Measurements from ENCODE around the gene ARVCF.
A peak's percentile ranks its signal among the peaks of the same experiment; 100 is the strongest.

The ARVCF gene

GRCh38 chr22:19960491-19961200 is 56.0 kb downstream of the ARVCF start:
- Histone ChIP-seq H3K36me3 (ENCODE audit: control insufficient read depth, low read depth, low read length) (no peaks in the 10 kb centered on the region), H3K9me3 (ENCODE audit: control insufficient read depth, low read depth, low read length) (no peaks in the 10 kb centered on the region), H3K27ac (ENCODE audit: low read length) (no peak overlapping the region), H3K9ac (ENCODE audit: low read length) (no peak overlapping the region), H3K4me3 (ENCODE audit: low read length) (no peak overlapping the region), H3K4me1 (ENCODE audit: control insufficient read depth, low read depth, low read length) (peaks cover 14% of the 10 kb centered on the region), H3K27me3 (ENCODE audit: control insufficient read depth, insufficient read depth, low read length) (no peaks in the 10 kb centered on the region)

DNA sequence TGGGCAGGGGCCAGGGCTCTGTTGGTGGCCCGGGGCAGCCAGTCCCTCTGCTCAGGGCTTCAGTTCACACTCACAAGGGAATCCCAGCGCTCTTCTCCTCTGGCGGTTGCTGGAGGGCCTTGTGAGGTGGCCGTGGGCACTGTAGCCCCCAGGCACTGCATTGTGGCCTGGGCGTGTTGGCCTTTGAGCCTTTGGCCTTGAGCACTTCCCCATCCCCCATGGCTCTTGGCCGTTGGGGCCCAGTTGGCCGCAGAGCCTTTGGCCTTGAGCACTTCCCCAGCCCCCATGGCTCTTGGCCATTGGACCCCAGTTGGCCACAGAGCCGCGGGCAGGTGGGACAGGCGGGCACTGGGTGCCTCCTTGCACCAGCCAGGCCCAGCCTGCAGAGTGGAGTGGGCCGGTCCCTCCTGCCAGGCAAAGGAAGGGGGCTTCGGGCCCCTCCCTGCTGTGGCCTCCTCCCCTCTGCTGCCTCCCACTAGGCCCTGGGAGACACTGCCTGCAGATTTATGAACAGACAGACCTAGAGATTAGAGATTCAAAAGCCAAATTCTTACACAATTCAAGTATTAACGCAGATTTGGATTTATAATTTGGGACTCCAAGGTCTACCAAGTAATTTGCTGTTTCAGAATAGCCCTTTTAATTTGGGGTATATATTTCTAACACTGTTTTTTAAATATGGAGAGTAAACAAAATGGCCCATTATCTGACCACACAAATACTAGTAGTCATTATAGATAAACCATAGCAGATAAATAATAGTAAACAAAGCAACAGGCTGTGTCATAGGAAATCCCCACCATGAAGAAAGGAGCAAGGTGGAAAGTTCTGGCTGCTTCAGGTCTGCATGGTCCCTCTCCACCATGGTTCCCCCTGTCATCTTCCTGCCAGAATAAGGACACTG is 56.8 kb downstream of the ARVCF start:
- no peak overlapping the region for H3K27ac ChIP-seq (ENCODE audit: low read length)
- H3K36me3 ChIP-seq (ENCODE audit: control insufficient read depth, low read depth, low read length), result no peaks in the 10 kb centered on the region
- peaks cover 14% of the 10 kb centered on the region for H3K4me1 ChIP-seq (ENCODE audit: control insufficient read depth, low read depth, low read length)
- no peaks in the 10 kb centered on the region for H3K9me3 ChIP-seq (ENCODE audit: control insufficient read depth, low read depth, low read length)
- H3K9ac ChIP-seq (ENCODE audit: low read length), result no peak overlapping the region
- H3K4me3 ChIP-seq (ENCODE audit: low read length), result peak overlapping the region; percentile 70
- H3K27me3 ChIP-seq (ENCODE audit: control insufficient read depth, insufficient read depth, low read length), result no peaks in the 10 kb centered on the region

DNA sequence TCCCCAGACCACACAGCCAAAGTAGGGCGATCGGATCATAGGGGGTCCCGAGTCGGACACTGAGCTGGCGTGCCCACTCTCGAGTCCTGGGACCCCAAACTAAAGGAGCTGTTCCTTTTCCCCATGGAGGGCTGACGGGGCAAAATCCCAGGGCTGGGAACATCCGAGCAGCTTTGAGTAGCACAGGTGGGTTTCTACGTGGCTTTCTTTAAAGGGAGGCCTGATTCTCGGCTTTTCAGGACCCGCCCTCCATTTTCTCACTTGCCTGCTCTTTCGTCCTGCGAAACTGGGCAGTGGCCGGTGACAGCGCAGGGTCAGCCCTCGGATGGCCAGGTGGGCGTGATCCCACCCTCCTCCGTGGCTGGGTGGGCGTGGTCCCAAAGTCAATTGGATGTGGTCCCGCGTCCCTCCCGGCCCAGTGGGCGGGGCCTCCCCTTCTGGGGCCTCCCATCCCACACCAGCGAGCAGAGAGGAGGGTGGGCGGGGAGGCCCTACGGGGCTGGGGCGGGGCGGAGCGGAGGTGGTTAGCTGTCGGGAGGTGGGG is 57.5 kb downstream of the ARVCF start:
- no peaks in the 10 kb centered on the region for H3K9me3 ChIP-seq (ENCODE audit: control insufficient read depth, low read depth, low read length)
- H3K4me1 ChIP-seq (ENCODE audit: control insufficient read depth, low read depth, low read length), result peaks cover 14% of the 10 kb centered on the region
- H3K27me3 ChIP-seq (ENCODE audit: control insufficient read depth, insufficient read depth, low read length), result no peaks in the 10 kb centered on the region
- H3K9ac ChIP-seq (ENCODE audit: low read length), result peak overlapping the region; percentile 9
- H3K4me3 ChIP-seq (ENCODE audit: low read length), result peak overlapping the region; percentile 70
- no peak overlapping the region for H3K27ac ChIP-seq (ENCODE audit: low read length)
- no peaks in the 10 kb centered on the region for H3K36me3 ChIP-seq (ENCODE audit: control insufficient read depth, low read depth, low read length)

DNA sequence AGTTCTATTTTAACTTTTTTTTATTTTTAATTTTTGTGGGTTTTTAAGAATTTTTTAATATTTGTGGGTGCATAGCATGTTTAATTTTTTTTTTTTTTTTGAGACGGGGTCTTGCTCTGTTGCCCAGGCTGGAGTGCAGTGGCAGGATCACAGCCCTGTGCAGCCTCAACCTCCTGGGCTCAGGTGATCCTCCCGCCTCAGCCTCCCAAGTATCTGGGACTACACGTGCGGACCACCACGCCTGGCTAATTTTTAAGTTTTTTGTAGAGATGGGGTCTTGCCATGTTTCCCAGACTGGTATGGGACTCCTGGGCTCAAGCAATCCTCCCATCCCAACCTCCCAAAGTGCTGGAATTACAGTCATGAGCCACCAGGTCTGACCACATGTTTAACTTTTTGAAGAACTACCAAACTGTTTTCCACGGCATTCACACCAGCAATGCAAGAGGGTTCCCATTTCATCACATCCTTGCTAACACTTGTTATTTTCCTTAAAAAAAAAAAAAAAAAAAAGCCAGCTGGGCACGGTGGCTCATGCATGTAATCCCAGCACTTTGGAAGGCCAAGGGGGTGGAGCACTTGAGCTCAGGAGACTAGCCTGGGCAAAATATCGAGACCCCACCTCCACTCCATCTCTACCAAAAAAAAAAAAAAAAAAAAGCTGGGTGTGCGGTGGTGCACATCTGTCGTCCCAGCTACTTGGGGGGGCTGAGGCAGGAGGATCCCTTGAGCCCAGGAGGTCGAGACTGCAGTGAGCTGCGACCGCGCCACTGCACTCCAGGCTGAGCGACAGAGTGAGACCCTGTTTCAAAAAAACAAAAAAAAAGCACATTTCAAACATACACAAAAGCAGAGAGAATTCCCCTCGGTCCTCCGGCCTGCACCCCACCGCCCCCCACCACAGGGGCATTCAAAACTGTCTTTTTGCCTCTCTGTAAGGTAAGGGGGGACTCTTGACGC is 58.3 kb downstream of the ARVCF start:
- Histone ChIP-seq H3K27ac (ENCODE audit: low read length) (no peak overlapping the region), H3K9me3 (ENCODE audit: control insufficient read depth, low read depth, low read length) (no peaks in the 10 kb centered on the region), H3K27me3 (ENCODE audit: control insufficient read depth, insufficient read depth, low read length) (no peaks in the 10 kb centered on the region), H3K36me3 (ENCODE audit: control insufficient read depth, low read depth, low read length) (no peaks in the 10 kb centered on the region), H3K4me3 (ENCODE audit: low read length) (peak overlapping the region; percentile 70), H3K9ac (ENCODE audit: low read length) (peak overlapping the region; percentile 9), H3K4me1 (ENCODE audit: control insufficient read depth, low read depth, low read length) (peaks cover 14% of the 10 kb centered on the region)

- no peaks in the 10 kb centered on the region for H3K27me3 ChIP-seq (ENCODE audit: control insufficient read depth, insufficient read depth, low read length)
- no peaks in the 10 kb centered on the region for H3K36me3 ChIP-seq (ENCODE audit: control insufficient read depth, low read depth, low read length)
- no peaks in the 10 kb centered on the region for H3K9me3 ChIP-seq (ENCODE audit: control insufficient read depth, low read depth, low read length)
- H3K9ac ChIP-seq (ENCODE audit: low read length), result no peak overlapping the region
- H3K27ac ChIP-seq (ENCODE audit: low read length), result no peak overlapping the region
- H3K4me1 ChIP-seq (ENCODE audit: control insufficient read depth, low read depth, low read length), result peaks cover 8% of the 10 kb centered on the region
- H3K4me3 ChIP-seq (ENCODE audit: low read length), result no peak overlapping the region
Observed at GRCh38 chr22:19957445-19957844, 59.2 kb downstream of the ARVCF start.

DNA sequence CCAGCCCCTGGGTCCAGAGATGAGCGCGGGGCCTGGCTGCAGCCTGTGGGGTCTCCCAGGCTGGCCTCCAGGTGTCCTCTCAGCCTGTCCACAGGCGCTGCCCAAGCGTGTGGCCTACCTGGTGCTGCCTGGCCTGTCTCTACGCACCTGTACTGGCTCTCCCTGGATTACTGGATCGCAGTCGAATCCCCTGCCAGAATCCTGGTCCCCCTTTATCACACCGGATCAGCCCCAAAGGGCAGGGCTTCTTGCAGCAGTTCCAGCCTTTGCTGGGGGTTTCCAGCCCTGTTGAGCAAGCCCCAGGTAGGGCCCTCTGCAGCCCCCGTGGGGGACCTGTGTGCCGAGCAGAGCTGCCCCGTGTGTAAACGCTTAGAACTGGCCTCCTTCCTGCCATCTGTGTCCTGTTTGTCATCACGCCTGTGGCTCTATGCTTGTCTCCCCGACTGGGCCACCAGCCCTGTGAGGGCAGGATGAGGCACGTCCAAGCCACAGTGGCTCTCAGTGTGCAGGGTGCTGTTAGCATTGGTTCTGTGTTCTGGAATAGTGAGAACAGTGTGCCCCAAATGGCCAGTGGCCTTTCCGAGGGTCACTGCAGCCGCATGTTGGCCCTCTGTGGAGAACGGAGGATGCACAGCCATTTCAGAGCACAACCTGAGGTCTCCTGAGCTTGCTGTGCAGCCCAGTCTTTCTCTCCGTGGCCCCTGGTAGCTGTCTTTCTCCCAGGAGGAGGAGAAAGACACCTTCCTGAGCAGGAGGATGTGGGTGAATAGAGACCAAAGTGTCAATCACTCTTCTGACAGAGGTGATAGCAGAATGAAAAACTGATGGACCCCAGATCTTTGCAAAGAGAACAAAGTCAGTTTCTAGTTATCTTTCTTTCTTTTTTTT is 61.1 kb downstream of the ARVCF start:
- no peak overlapping the region for H3K4me3 ChIP-seq (ENCODE audit: low read length)
- H3K4me1 ChIP-seq (ENCODE audit: control insufficient read depth, low read depth, low read length), result peaks cover 7% of the 10 kb centered on the region
- H3K27ac ChIP-seq (ENCODE audit: low read length), result no peak overlapping the region
- H3K36me3 ChIP-seq (ENCODE audit: control insufficient read depth, low read depth, low read length), result no peaks in the 10 kb centered on the region
- no peak overlapping the region for H3K9ac ChIP-seq (ENCODE audit: low read length)
- H3K27me3 ChIP-seq (ENCODE audit: control insufficient read depth, insufficient read depth, low read length), result no peaks in the 10 kb centered on the region
- H3K9me3 ChIP-seq (ENCODE audit: control insufficient read depth, low read depth, low read length), result no peaks in the 10 kb centered on the region

DNA sequence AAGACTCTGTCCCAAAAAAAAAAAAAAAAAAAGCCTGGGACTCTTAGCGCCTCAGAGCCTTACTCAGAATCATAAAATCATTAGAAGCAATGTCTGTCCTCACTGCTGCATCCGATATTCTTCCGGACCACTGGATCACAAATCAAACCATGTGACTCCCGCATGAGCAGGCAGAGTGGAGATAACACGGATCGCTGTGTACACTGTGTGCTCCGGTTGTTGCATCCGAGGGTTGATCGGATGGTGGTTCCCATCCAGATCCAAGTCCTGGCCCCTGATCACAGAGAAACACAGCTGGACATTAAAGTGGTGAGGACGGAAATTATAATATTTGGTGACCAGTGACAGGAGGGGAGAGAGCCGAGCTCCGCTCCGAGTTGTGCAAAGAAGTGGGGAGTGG is 65.3 kb downstream of the ARVCF start:
- Histone ChIP-seq H3K36me3 (ENCODE audit: control insufficient read depth, low read depth, low read length) (no peaks in the 10 kb centered on the region), H3K4me3 (ENCODE audit: low read length) (no peak overlapping the region), H3K27me3 (ENCODE audit: control insufficient read depth, insufficient read depth, low read length) (no peaks in the 10 kb centered on the region), H3K27ac (ENCODE audit: low read length) (no peak overlapping the region), H3K9me3 (ENCODE audit: control insufficient read depth, low read depth, low read length) (no peaks in the 10 kb centered on the region), H3K9ac (ENCODE audit: low read length) (no peak overlapping the region), H3K4me1 (ENCODE audit: control insufficient read depth, low read depth, low read length) (no peaks in the 10 kb centered on the region)

GRCh38 chr22:19948057-19948760 is 68.4 kb downstream of the ARVCF start:
- Histone ChIP-seq H3K27ac (ENCODE audit: low read length) (no peak overlapping the region), H3K4me1 (ENCODE audit: control insufficient read depth, low read depth, low read length) (peaks cover 6% of the 10 kb centered on the region), H3K27me3 (ENCODE audit: control insufficient read depth, insufficient read depth, low read length) (no peaks in the 10 kb centered on the region), H3K9ac (ENCODE audit: low read length) (no peak overlapping the region), H3K36me3 (ENCODE audit: control insufficient read depth, low read depth, low read length) (no peaks in the 10 kb centered on the region), H3K9me3 (ENCODE audit: control insufficient read depth, low read depth, low read length) (no peaks in the 10 kb centered on the region), H3K4me3 (ENCODE audit: low read length) (no peak overlapping the region)

- Histone ChIP-seq H3K9me3 (ENCODE audit: control insufficient read depth, low read depth, low read length) (no peaks in the 10 kb centered on the region), H3K9ac (ENCODE audit: low read length) (peak overlapping the region; percentile 73), H3K4me1 (ENCODE audit: control insufficient read depth, low read depth, low read length) (peaks cover 20% of the 10 kb centered on the region), H3K27ac (ENCODE audit: low read length) (no peak overlapping the region), H3K27me3 (ENCODE audit: control insufficient read depth, insufficient read depth, low read length) (no peaks in the 10 kb centered on the region), H3K4me3 (ENCODE audit: low read length) (peak overlapping the region; percentile 82), H3K36me3 (ENCODE audit: control insufficient read depth, low read depth, low read length) (no peaks in the 10 kb centered on the region)
Observed at GRCh38 chr22:19943082-19944026, 73.3 kb downstream of the ARVCF start.

All from iPS-18a (cell line).